ENCODE measurements around the gene ATP2C1. TPM values are rescaled to one million over a fixed set of nuclear protein-coding genes. Genes with fewer than 3 reads are reported as not detected.

ATP2C1 gene
- total RNA-seq, 6 experiments from 2014 or later: 19.2 to 44.0 (median 27.5) TPM

- DNase-seq: no peak
- no peaks in the 10 kb centered on the region for H3K4me1 ChIP-seq
- no peaks in the 10 kb centered on the region for H3K27me3 ChIP-seq
- no peak for ATAC-seq
- WGBS (ENCODE audit: insufficient coverage, low coverage, low lambda C conversion rate, missing lambda C conversion rate): 97% methylated on average over 4 of the region's 4 CpGs
- H3K4me3 ChIP-seq: no peak overlapping the region
- H3K27ac ChIP-seq: no peak overlapping the region
- no peaks in the 10 kb centered on the region for H3K9me3 ChIP-seq
- H3K36me3 ChIP-seq: peaks cover 0 to 5% (median 0%) of the 10 kb centered on the region in 4 donors
- no peak for TF ChIP-seq POLR2A (IDR thresholded peaks at IDR 0.05)
- no peak for TF ChIP-seq CTCF (IDR thresholded peaks at IDR 0.05)
- intact Hi-C loops (cut with DNase I): no loop called here
These were observed 40.7 kb downstream of the ATP2C1 start for GRCh38 chr3:130934442-130935089.

- 86% methylated on average over 4 of the region's 4 CpGs for WGBS (ENCODE audit: insufficient coverage, low coverage, low lambda C conversion rate, missing lambda C conversion rate)
- TF ChIP-seq CTCF (IDR thresholded peaks at IDR 0.05) (no peak), POLR2A (IDR thresholded peaks at IDR 0.05) (no peak)
- no peak for DNase-seq
- no peak for ATAC-seq
- Histone ChIP-seq H3K27me3 (no peaks in the 10 kb centered on the region), H3K36me3 (peaks cover 0 to 3% (median 0%) of the 10 kb centered on the region in 4 donors), H3K4me3 (no peak overlapping the region), H3K27ac (no peak overlapping the region), H3K9me3 (no peaks in the 10 kb centered on the region), H3K4me1 (no peaks in the 10 kb centered on the region)
- intact Hi-C loops (cut with DNase I): no loop called here
These were observed 42.0 kb downstream of the ATP2C1 start for GRCh38 chr3:130935761-130936492.

- DNase-seq: no peak
- H3K27ac ChIP-seq: no peak overlapping the region
- intact Hi-C loops (cut with DNase I): no loop called here
- no peak for TF ChIP-seq POLR2A (IDR thresholded peaks at IDR 0.05)
- no peak for TF ChIP-seq CTCF (IDR thresholded peaks at IDR 0.05)
- H3K36me3 ChIP-seq: peaks cover 0 to 15% (median 2%) of the 10 kb centered on the region in 4 donors
- no peak overlapping the region for H3K4me3 ChIP-seq
- no peaks in the 10 kb centered on the region for H3K27me3 ChIP-seq
- H3K4me1 ChIP-seq: no peaks in the 10 kb centered on the region
- ATAC-seq: no peak
- H3K9me3 ChIP-seq: no peaks in the 10 kb centered on the region
These were observed 45.9 kb downstream of the ATP2C1 start for GRCh38 chr3:130939753-130940152.

- intact Hi-C loops (cut with DNase I): no loop called here
These were observed 47.9 kb downstream of the ATP2C1 start for GRCh38 chr3:130941793-130942192.

More at GRCh38 chr3:130941793-130942192, 47.9 kb downstream of the ATP2C1 start:
- H3K36me3 ChIP-seq: peaks cover 0 to 15% (median 2%) of the 10 kb centered on the region in 4 donors
- DNase-seq (no peak), ATAC-seq (no peak)
- no peak overlapping the region for H3K4me3 ChIP-seq
- no peaks in the 10 kb centered on the region for H3K27me3 ChIP-seq
- no peaks in the 10 kb centered on the region for H3K9me3 ChIP-seq
- no peaks in the 10 kb centered on the region for H3K4me1 ChIP-seq
- no peak overlapping the region for H3K27ac ChIP-seq
- TF ChIP-seq POLR2A (IDR thresholded peaks at IDR 0.05): no peak
- TF ChIP-seq CTCF (IDR thresholded peaks at IDR 0.05): no peak
